ENCODE data around the gene FGGY. TPM values are rescaled to one million over a fixed set of nuclear protein-coding genes. Genes with fewer than 3 reads are reported as not detected.

FGGY gene
- total RNA-seq, 1 experiment from 2014 or later: 12.0 TPM

GRCh38 chr1:59342801-59343575 lies 46.1 kb downstream of the FGGY start:
- Mint-ChIP-seq H3K9me3 (no peaks in the 10 kb centered on the region), H3K4me1 (no peaks in the 10 kb centered on the region), H3K36me3 (peaks cover 4% of the 10 kb centered on the region; the same call in 1 of the 2 replicates), H3K4me3 (no peak overlapping the region), H3K27ac (no peak overlapping the region), H3K27me3 (ENCODE audit: low read depth) (no peaks in the 10 kb centered on the region; the same call in 1 of the 2 replicates)
- ATAC-seq (peak; percentile 55), DNase-seq (ENCODE audit: low spot score) (no peak)
- CTCF ChIA-PET: interaction anchor here (1.4 to 1.7 kb wide), 2 partner anchors 53 to 356 kb away, joined by 3 to 5 read pairs; no protein-coding TSS in a partner anchor
- POLR2A ChIA-PET: no interaction called here
- no peak for TF ChIP-seq NR2C2 (CRISPR knock-in tag; IDR thresholded peaks at IDR 0.05)
- TF ChIP-seq GABPB1 (CRISPR knock-in tag; IDR thresholded peaks at IDR 0.05): no peak
- TF ChIP-seq NR3C1 (CRISPR knock-in tag; conservative IDR thresholded peaks at IDR 0.05; ENCODE audit: low read depth): no peak
- no peak for TF ChIP-seq FOXP1 (CRISPR knock-in tag; IDR thresholded peaks at IDR 0.05; ENCODE audit: borderline replicate concordance)
- TF ChIP-seq ATF3 (CRISPR knock-in tag; conservative IDR thresholded peaks at IDR 0.05): no peak
- TF ChIP-seq ZNF512 (CRISPR knock-in tag; IDR thresholded peaks at IDR 0.05; ENCODE audit: borderline replicate concordance): no peak
- TF ChIP-seq E2F1 (CRISPR knock-in tag; IDR thresholded peaks at IDR 0.05): no peak
- no peak for TF ChIP-seq CDX4 (CRISPR knock-in tag; IDR thresholded peaks at IDR 0.05; ENCODE audit: borderline replicate concordance)
- TF ChIP-seq FOXJ3 (CRISPR knock-in tag; IDR thresholded peaks at IDR 0.05; ENCODE audit: borderline replicate concordance): no peak
- no peak for TF ChIP-seq ATF1 (CRISPR knock-in tag; IDR thresholded peaks at IDR 0.05)
- no peak for TF ChIP-seq FOXP4 (CRISPR knock-in tag; IDR thresholded peaks at IDR 0.05)
- no peak for TF ChIP-seq ZMAT4 (CRISPR knock-in tag; IDR thresholded peaks at IDR 0.05)
- TF ChIP-seq TEAD1 (CRISPR knock-in tag; IDR thresholded peaks at IDR 0.05): no peak
- no peak for TF ChIP-seq ZNF232 (CRISPR knock-in tag; IDR thresholded peaks at IDR 0.05)

- H3K27ac Mint-ChIP-seq: no peak overlapping the region
- ATAC-seq: no peak
- H3K9me3 Mint-ChIP-seq: no peaks in the 10 kb centered on the region
- POLR2A ChIA-PET: no interaction called here
- DNase-seq (ENCODE audit: low spot score): no peak
- H3K27me3 Mint-ChIP-seq (ENCODE audit: low read depth): no peaks in the 10 kb centered on the region; the same call in 1 of the 2 replicates
- CTCF ChIA-PET: interaction anchor here (1.4 to 1.7 kb wide), 2 partner anchors 53 to 355 kb away, joined by 3 to 5 read pairs; no protein-coding TSS in a partner anchor
- no peaks in the 10 kb centered on the region for H3K4me1 Mint-ChIP-seq
- peaks cover 4% of the 10 kb centered on the region; the same call in 1 of the 2 replicates for H3K36me3 Mint-ChIP-seq
- H3K4me3 Mint-ChIP-seq: no peak overlapping the region
- TF ChIP-seq CTCF (IDR thresholded peaks at IDR 0.05) (no peak), HMGXB4 (CRISPR knock-in tag; IDR thresholded peaks at IDR 0.05) (no peak), SMAD4 (CRISPR knock-in tag; IDR thresholded peaks at IDR 0.05) (no peak), ATF3 (CRISPR knock-in tag; conservative IDR thresholded peaks at IDR 0.05) (no peak), CDX4 (CRISPR knock-in tag; IDR thresholded peaks at IDR 0.05; ENCODE audit: borderline replicate concordance) (no peak)
Observed at GRCh38 chr1:59343576-59343840, 46.6 kb downstream of the FGGY start.

Measured in WTC11 (cell line).